ENCODE results near the gene IMMP2L.

- no peak for TF ChIP-seq CTCF (IDR thresholded peaks at IDR 0.05)
- TF ChIP-seq POLR2AphosphoS5 (IDR thresholded peaks at IDR 0.05; ENCODE audit: low read depth, low read length) = no peak
- no peak for TF ChIP-seq SIN3A (IDR thresholded peaks at IDR 0.05; ENCODE audit: borderline replicate concordance, insufficient read depth, low read depth, low read length)
- no peak for TF ChIP-seq TCF7L2 (IDR thresholded peaks at IDR 0.05; ENCODE audit: low read depth, low read length)
These were observed 424.7 kb downstream of the IMMP2L start for GRCh38 chr7:111137296-111138192.
